SH-SY5Y (cell line): ENCODE results near the gene TMEM203.

Source experiments
- GATA2 ChIP-seq: IDR thresholded peaks from 2 replicates; pipeline ENCODE4 v1.6.1; 2011; ENCODE audit warnings: mild to moderate bottlenecking, low read depth, low read length
- GATA3 ChIP-seq: IDR thresholded peaks from 2 replicates; pipeline ENCODE4 v1.6.1; 2011; ENCODE audit warnings: low read depth, mild to moderate bottlenecking, low read length, moderate library complexity

TMEM203 gene

DNA sequence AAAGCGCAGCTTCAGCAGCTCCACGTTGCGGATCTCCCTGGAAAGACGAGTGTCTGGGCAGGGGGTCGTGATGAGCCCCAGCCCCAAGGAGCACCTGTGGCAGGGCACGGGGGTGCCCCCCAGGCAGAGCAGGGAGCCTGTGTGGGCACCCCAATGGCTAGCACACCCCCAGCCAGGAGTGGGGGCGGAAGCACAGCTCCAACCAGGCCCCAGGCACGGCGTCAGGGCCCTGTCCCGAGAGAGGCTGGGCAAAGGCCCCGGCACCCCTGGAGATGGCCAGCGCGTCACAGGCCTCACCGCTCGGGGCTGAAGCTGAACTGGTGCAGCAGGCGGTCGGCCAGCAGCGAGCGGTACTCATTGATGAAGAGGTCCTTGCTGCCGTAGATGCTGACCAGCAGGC is 25.0 kb downstream of the TMEM203 start:
- TF ChIP-seq GATA2 (no peak), GATA3 (no peak)

DNA sequence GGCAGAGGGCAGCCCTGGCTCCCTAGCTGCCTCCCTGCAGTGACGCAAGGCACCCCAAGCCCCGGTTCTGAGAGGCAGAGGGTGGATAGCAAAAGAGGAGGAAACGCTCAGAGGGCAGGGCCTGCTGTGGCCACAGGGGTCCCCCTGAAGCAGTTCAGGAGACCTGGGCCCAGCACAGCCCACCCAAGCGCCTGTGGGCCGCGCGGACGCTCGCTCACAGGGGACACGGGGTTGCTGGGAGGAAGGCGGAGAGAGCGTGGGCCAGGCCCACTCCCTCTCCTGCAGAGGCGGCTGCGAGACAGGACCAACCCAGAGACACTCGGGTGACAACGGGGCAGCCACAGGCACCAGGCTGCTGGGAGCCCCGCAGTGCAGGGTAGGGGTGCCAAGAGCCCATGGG is 25.7 kb downstream of the TMEM203 start:
- TF ChIP-seq GATA3: no peak
- TF ChIP-seq GATA2: no peak

DNA sequence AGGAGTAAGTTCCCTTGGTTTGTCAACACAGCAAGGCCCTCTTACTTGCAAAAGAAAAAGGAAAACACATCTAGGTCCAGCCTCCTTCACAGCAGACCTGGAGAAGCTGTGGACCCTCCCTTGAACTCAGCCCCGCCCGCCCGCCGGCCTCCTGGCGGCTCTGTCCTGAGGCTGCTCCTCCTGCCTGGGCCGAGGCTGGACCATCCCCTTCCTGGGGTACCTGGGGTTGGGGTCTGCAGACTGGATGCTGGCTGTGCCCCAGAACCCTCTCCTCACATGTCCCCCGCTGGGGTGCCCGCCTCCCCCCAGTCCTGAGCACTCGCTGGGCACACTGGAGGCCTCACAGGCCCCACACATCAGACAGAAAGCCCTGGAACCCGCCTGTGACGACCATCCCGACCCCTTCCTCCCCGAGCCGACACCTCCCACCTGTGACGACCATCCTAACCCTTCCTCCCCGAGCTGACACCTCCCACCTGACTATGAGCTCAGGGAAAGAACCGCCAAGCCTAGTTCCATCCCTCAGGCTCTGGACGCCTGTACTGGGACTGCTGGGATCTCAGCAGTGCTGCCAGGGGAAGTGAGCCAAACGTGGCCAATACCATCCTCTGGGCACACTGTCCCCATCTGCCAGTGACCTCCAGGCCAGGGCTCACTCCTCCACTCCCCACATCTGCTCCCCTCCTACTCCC is 26.4 kb downstream of the TMEM203 start:
- TF ChIP-seq GATA2: no peak
- TF ChIP-seq GATA3: no peak

DNA sequence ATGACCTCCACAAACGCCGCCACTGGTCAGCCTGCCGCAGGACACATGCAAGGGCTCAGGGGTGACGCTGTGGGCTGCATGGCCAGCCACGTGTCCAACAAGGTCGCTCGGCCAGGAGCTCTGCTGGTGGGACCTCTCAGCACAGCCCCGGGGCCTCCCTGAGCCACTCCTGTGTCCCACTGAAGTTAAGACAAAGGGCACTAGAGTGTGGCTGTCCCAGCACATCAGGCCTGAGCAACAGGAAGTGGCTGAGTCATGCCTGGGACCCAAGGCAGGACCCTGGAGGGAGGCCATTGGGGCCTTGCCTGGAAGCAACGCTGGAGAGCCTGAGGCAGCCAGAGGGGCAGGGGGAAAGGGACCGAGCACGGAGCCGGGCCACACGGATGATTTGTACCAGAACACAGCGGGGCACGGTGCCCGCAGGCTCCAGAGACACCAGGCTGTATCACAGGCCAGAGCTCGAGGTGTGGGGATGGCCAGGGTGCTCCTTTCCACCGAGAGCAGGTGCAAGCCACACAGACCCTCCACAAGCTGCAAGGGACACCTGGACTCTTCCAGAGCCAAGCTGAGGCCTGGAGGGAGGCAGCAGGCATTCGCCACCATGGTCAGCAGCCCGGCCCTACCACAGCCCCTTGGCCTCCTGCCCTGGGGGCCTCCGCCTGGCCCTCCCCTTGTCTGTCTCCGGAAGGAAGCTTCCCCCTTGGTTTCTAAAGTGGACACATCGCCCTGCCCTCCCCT is 27.1 kb downstream of the TMEM203 start:
- no peak for TF ChIP-seq GATA3
- no peak for TF ChIP-seq GATA2

DNA sequence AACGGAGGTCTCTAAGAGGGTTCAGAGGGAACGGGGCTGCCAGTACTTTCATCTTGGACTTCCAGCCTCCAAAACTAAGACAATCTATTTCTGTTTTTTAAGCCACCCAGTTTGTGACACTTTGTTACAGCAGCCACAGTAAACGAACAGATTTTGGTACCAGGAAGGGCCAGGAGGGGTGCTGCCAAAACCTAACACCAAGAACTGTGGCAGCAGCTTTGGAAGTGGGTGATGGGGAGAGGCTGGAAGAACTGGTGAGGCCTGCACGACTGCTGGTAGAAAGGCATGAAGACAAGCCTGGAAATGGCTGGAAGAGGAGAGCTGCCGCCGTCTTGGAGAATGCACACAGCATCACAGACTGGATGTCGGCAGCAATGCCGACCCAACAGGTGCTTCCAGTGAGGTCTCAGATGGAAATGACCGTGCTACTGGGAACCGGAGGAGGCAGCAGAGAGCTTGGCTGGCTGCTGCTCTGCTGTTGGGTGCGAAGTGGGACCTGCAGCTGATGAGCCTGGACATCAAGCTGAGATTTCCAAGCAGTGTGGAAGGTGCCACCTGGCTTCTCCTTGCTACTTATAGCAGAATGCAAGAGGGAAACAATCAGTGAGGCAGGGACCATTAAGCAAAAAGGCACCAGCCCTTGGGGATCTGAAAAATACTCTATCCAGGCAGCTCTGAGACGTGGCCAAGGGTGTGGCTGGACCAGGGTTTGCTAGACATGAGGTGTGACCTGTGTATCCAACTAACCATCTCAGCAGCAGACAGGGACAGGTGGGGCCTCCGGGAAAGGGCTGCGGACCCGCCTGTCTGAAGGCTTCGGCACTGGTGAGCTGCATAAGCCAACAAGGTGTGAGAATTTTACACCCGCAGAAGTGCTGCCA is 28.9 kb downstream of the TMEM203 start:
- TF ChIP-seq GATA2: no peak
- TF ChIP-seq GATA3: no peak

DNA sequence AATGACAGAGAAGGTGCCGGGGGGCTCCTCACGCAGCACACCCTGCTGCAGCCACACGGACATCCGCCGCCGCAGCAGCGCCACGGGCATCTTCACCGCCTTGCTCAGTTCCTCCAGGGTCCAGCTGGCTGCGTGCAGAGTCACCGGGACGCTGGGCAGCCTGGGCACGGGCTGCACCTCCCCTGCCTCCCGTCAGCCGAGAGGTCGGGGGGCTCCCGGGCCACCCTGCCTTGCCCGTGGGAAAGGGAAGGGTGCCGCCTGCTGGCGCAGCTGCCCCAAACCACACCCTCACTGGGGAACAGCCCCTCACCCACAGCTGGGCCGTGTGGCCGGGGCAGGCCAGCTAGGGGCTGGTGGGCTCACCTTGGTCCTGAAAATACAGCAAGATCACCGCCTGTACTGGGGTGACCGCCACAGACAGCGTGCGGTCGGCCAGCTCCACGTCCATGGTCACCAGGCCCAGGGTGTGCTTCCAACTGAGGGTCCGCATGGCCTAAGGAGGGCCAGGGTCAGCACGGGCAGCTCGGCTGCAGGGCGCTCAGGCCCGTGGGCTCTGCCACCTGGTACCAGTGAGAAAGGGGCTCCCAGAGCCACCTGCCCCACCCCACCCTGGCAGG is 30.0 kb downstream of the TMEM203 start:
- no peak for TF ChIP-seq GATA2
- TF ChIP-seq GATA3: no peak

DNA sequence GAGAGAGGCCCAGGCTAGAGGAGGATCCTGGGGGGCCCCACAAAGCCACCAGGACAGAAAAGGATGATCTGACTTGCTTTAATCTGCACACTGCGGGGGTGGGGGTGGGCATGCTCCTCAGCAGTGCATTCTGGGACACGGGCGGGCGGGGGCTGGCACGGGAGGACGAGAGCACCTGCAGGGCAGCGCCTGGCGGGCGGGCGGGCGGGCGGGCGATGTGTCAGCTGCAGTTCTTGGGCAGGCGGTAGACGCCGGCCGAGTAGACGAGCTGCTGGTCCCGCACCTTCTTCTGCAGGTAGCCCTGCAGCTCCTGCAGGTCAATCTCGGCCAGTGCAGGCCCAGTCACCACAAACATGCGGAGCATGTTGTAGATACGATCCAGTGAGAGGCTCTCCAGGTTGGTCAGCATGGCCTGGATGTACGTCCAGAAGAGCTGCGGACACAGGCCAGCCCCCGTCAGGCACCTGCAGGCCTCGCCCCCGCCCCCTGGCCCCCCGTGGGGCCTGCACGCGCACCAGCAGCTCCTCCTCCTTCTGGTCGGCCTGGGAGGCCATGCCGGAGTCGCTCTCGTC is 30.6 kb downstream of the TMEM203 start:
- no peak for TF ChIP-seq GATA3
- no peak for TF ChIP-seq GATA2

DNA sequence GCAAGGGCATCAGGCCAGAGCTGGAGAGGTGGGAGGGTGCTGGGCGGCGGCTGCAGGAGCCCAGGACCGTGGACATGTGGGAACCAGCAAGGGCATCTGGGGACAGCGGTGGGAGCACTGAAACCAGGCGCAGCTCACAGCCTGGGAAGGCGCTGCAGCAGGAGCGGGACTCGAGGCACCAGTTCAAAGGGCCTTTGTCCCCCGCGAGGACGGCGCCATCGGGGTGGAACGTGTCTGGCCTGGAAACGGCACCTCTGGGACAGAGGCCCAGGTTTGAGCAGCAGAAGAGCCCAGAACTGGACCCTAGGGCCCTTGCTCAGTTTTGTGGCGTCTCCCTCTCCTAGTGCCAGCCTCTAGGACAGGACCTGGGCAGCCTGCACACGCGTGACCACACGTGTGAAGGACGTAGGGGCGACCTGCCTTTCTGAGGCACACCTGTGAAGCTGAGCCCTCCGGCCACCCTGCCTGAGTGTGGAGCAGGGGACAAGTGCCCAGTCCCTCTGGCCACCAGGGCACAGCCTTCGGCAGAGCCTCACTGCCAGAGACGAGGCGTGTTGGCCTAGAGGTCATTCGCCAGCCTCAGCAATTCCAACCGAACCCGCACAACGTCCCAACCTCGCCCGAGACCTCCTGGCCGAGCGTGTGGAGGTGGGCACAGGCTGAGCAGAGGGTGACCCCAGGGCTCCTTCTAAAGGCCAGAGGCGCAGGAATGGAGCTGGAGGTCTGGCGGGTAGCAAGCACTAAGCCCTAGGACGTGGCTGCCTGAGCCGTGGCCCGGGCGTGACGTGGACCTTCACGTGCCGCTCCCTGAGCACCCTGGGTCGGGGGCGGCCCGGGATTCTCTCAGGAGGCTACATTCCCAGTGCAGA is 31.4 kb downstream of the TMEM203 start:
- TF ChIP-seq GATA2 (no peak), GATA3 (no peak)

DNA sequence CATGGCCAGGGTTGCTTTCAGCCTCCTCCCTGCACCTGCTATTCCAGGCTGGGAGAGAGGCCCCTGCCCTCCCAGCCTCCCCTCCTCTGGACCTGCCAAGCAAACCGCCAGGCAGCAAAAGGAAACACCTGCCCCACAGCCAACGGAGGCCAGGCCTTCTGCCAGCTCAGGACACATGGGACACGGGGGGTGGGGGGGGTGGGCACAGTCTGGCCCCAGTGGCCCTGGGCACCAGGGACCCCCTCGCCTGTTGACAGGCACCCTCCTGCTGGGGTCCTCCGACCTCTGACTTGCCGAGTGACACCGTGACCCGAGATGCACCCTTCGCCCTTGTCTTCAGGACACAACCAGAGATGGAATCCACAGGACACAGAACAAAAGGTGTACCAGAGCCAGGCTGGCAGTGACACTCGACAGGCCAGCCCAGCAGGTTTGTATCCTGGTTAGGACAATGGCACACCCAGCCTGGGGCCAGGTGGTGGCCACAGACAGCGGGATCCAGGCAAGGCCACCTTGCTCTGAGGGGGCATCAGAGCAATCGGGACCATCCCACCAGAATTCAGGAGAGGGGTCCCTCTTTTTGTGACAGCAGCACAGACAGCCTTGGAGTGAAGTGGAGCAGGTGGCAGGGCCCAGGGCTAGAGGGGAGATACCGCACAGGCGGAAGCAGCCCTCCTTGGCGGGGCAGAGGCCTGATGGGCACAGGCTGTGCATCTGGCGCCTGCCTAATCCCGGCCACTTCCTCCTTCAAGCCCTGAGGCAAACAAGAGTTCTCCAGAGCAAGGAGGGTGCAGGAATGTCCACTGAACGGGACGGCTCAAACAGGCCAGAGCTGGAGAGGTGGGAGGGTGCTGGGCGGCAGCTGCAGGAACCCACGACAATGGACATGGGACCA is 32.3 kb downstream of the TMEM203 start:
- TF ChIP-seq GATA3 (no peak), GATA2 (no peak)

DNA sequence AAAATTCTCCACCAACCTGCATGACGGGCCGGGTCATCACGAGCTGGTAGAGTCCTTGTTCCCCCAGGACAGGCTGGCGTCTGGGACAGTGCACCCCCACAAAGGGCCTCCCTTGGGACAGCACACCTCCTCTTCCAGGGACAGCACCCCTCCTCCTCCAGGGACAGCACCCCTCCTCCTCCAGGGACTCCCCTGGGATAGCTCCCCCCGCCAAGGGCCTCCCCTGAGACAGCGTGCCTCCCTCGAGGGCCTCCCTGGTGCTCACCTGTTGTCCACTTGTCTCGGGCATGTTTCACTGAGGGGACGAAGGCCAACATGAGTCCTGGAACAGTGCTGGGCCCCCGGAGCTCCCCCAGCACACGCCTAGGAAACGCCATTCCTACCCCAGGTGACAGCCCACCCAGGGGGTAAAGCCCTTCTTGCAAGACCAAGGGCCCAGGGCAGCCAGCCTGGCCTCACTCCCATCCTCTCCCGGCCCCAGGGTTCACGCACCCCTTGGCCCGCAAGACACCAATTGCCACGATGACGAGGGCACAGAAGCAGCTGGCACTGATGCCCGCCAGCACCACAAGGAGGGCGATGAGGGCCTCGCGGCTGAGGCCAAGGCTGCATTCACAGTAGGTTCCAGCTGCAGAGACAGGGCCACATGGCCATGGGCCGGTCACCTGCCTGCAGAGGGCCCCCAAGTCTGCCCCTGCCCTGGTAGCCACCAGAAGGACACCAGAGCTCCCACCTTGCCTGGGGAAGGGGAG is 34.1 kb downstream of the TMEM203 start:
- TF ChIP-seq GATA2 (no peak), GATA3 (no peak)

DNA sequence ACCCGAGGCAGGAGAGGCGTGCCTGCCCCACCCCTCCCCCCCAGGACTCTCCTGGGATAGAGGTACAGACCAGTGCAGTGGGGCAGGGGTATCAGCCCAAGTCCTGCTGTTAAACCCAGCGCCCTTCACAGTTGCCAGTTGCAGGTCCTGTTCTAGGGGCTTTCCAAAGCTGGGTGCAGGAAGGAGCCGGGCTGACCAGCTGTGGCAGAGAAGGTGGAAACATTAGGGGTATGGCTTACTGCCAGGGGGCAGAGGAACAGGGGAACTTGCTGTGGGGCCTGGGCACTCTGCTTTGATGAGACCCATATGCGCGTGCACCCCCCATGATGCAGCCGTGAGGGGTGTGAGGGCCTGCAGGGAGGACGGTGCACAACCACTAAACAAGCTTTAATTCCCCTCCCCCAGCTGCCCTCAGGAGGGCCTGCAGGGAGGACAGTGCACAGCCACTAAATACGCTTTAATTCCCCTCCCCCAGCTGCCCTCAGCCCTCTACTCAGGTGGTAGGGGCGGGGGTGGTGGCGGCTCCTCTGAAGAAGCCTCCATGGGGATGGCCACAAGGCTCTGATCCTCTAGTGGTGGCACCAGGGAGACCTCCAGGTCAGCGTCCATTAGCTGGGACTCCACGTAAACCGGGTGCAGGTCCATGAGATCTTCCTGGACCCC is 34.8 kb downstream of the TMEM203 start:
- no peak for TF ChIP-seq GATA2
- no peak for TF ChIP-seq GATA3
